HFF-Myc (cell line): ENCODE data around the gene SPACA7.

Experiments
- DNase-seq: peaks from one replicate; pipeline ENCODE4 v3.0.0-alpha.2; 2011; ENCODE audit warnings: low read depth; ENCODE audit errors: extremely low read depth
- H3K4me3 ChIP-seq: replicated peaks from 2 replicates; pipeline ENCODE4 v1.5.1; 2011; ENCODE audit warnings: low read depth, mild to moderate bottlenecking, control low read depth, low read length
- CTCF ChIP-seq: IDR thresholded peaks from 2 replicates; pipeline ENCODE4 v1.5.1; 2012; ENCODE audit warnings: mild to moderate bottlenecking, low read depth, low read length, control low read depth; ENCODE audit errors: missing control alignments

Gene SPACA7

GRCh38 chr13:112447306-112447705 lies 71.2 kb downstream of the SPACA7 start:
- no peak for DNase-seq
- no peak overlapping the region for H3K4me3 ChIP-seq
- no peak for TF ChIP-seq CTCF

DNA sequence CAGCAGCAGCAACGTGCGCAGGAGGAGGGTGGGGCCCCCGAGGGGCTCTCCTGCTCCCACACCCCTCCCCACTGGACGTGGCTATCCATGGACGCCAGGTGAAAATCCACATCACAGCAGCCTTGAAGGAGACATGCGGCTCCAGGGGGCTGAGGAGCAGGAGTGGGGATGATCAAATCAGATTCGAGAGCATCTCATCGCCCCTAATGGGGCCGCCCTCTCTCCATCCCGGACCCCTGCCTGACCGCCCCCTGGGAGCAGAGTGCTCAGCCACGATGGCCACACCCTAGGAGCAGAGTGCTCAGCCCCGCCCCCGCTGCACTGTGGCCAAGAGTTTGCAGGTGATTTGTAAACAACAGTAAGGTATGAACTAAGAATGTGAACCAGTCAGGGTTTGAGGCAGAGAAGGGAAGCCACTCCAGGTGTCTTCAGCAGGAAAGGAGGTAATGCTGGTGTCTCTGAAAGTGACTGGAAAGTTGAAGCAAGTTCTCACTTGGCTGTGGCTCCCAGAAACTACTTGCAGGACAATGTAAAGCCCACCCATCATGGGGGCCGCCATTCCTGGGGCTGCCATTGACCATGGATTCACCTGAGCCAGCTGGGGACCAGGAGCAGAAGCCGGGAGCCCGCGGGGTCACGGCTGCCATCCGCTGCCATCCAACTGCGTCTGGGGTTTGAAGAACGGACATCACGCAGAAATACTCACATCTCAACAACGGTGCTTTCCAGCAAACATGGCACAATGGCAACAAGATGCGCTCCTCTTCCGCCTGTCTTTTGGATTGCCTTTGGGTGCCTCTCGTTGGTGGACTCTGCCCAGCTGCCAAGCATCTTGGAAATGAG lies 71.8 kb downstream of the SPACA7 start:
- no peak for TF ChIP-seq CTCF
- H3K4me3 ChIP-seq: no peak overlapping the region
- no peak for DNase-seq

DNA sequence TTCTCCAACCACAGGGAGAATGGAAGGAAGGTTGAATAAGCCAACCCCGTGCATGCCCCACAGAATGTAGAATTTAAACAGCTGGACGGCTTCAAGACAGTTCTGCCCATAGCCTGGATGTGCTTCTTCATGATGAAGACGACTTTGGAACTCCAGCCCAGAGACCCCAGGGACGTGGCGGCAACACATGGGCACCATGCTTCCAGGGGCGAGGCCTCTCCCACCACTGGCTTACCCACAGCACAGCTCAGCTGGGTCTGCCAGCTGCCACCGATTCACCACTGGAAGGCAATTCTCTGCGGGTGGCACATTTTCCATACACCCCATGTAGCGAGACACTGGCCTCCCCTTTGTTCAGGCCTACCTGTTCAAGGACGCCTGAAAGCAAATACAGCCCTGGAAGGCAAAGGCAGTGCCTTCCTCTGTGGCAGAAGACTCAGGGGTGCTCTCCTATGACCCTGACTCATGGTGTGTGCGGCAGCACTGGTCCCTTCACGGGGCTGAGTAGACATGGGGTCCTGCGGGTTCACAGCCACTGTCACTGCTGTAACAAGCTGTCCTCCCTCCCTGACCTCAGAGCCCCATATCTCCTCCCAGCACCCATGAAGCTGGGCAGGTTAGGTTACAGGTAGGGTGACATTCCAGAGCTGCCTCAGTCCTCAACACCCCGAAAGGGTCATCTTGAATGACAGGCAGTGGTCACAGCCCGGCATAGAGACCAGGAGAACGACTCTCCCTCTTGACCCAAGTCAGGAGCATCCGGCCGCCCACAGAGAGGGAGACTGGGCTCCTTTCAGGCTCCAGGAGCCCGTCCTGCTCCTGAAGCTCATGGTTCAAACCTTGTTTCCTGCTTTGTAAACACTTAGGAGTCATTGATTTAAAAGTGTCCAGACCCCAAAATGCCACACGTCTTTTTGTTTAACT lies 72.7 kb downstream of the SPACA7 start:
- H3K4me3 ChIP-seq: no peak overlapping the region
- no peak for DNase-seq
- no peak for TF ChIP-seq CTCF

DNA sequence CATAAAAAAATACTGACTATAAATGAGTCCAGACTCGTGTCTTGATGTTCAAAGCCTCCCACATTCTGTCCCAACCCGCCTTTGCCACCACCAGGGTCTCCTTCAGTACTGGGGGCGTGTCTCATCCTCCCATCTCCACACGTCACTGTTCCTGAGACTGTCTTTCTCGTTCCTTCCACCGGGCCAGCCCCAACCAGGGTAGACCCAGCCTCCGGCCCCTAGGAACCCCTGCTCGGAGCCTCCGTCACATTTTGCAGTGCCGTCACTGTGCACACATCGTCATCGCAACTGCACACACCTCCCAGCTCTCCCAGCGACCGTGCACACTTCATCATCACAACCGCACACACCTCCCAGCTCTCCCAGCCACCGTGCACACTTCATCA lies 73.4 kb downstream of the SPACA7 start:
- no peak for DNase-seq
- no peak overlapping the region for H3K4me3 ChIP-seq
- TF ChIP-seq CTCF: no peak

- H3K4me3 ChIP-seq: no peak overlapping the region
- TF ChIP-seq CTCF: no peak
- no peak for DNase-seq
Observed at GRCh38 chr13:112450118-112450903, 74.2 kb downstream of the SPACA7 start.

DNA sequence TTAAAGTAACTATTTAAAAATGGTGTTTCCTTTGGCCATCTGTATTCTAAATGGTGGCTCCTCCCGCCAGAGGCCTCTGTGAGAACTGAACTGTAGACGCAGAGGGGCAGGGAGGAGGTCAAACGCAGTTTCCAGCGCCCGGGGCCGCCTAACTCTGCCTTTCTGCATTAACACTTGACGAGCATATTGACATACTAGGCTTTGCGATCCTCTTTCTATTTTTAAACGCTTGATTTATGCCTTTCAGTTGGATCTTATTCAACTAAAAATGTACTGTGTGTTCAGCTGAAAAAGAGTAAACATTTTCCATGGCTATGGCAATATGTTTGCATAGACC lies 74.7 kb downstream of the SPACA7 start:
- no peak for DNase-seq
- no peak for TF ChIP-seq CTCF
- H3K4me3 ChIP-seq: no peak overlapping the region
